SK-N-SH (cell line): ENCODE results near the gene PLSCR1. TPM values are rescaled to one million over a fixed set of nuclear protein-coding genes. Genes with fewer than 3 reads are reported as not detected.
A peak's percentile ranks its signal among the peaks of the same experiment; 100 is the strongest.

Experiments
- CTCF ChIA-PET: fragments of 300-600, 350-600 bp; formaldehyde crosslinking; extraction: SDS; loops from one replicate; lab custom pipeline; 2021; lab: Yijun Ruan, JAX
- POLR2A ChIA-PET: fragments of 350-600 bp; sonication (Branson Sonifier 250); formaldehyde crosslinking; extraction: SDS; loops from one replicate; lab custom pipeline; 2020; ENCODE audit warnings: antibody characterized with exemption, inconsistent platforms; lab: Yijun Ruan, JAX
- DNase-seq: peaks from one replicate; pipeline ENCODE4 v3.0.0; 2012
- H2AFZ ChIP-seq: fragments of 200-600 bp; sonication (generic); 2 replicates; pipeline ENCODE4 v1.8.1; 2016; ENCODE audit warnings: antibody characterized with exemption, mild to moderate bottlenecking, low read depth
- H3F3A ChIP-seq: fragments of 200-600 bp; sonication (generic); replicated peaks from 2 replicates; pipeline ENCODE3; 2016; ENCODE audit warnings: antibody characterized with exemption, mild to moderate bottlenecking; ENCODE audit not compliant: insufficient read depth
- H3K27ac ChIP-seq, 2 experiments: fragments of 200-500 bp in 1 of 2; fragments of 200-600 bp in 1 of 2; sonication (Bioruptor generic) in 1 of 2; sonication (generic), shearing (Covaris generic) in 1 of 2; 2 replicates each; pipeline versions ENCODE4 v1.5.1 to v1.6.1; 2014 to 2016; ENCODE audit warnings: low read depth in 2 of 2, inconsistent platforms in 1 of 2, low read length in 1 of 2, mild to moderate bottlenecking in 1 of 2, mixed read lengths in 1 of 2
- H3K27me3 ChIP-seq: fragments of 200-600 bp; sonication (generic), shearing (Covaris generic); 2 replicates; pipeline ENCODE4 v1.6.1; 2016; ENCODE audit warnings: mixed run types; ENCODE audit not compliant: insufficient read depth
- H3K36me3 ChIP-seq, 2 experiments: fragments of 200-500 bp in 1 of 2; fragments of 200-600 bp in 1 of 2; sonication (Bioruptor generic) in 1 of 2; sonication (generic) in 1 of 2; replicated peaks in 1 of 2; 2 replicates each; pipeline versions ENCODE3 to v1.5.1; 2014 to 2016; ENCODE audit warnings: low read length in 1 of 2, mild to moderate bottlenecking in 1 of 2; ENCODE audit not compliant: insufficient read depth in 2 of 2, control insufficient read depth in 1 of 2
- H3K4me1 ChIP-seq, 2 experiments: fragments of 200-500 bp in 1 of 2; fragments of 200-600 bp in 1 of 2; sonication (Bioruptor generic) in 1 of 2; sonication (generic), shearing (Covaris generic) in 1 of 2; 2 replicates each; pipeline versions ENCODE4 v1.5.1 to v1.6.1; 2014 to 2016; ENCODE audit warnings: low read depth in 1 of 2, low read length in 1 of 2, mixed run types in 1 of 2; ENCODE audit not compliant: insufficient read depth in 2 of 2, control insufficient read depth in 1 of 2
- H3K4me2 ChIP-seq: fragments of 200-600 bp; sonication (generic), shearing (Covaris generic); 2 replicates; pipeline ENCODE4 v1.6.1; 2017; ENCODE audit warnings: mixed run types
- H3K4me3 ChIP-seq, 2 experiments: fragments of 200-500 bp in 1 of 2; fragments of 200-600 bp in 1 of 2; sonication (Bioruptor generic) in 1 of 2; sonication (generic), shearing (Covaris generic) in 1 of 2; 2 replicates each; pipeline versions ENCODE4 v1.5.1 to v1.8.1; 2014 to 2016; ENCODE audit warnings: low read depth in 2 of 2, inconsistent platforms in 1 of 2, low read length in 1 of 2, mild to moderate bottlenecking in 1 of 2, mixed read lengths in 1 of 2, moderate library complexity in 1 of 2
- H3K79me2 ChIP-seq: fragments of 200-600 bp; sonication (generic); 2 replicates; pipeline ENCODE4 v1.8.1; 2017; ENCODE audit warnings: mild to moderate bottlenecking; ENCODE audit not compliant: insufficient read depth
- H3K9ac ChIP-seq: fragments of 200-600 bp; sonication (generic); 2 replicates; pipeline ENCODE4 v1.6.1; 2017; ENCODE audit warnings: mixed run types
- H3K9me2 ChIP-seq: fragments of 200-600 bp; sonication (generic); 2 replicates; pipeline ENCODE4 v1.6.1; 2017; ENCODE audit warnings: mixed run types
- H3K9me3 ChIP-seq: fragments of 200-600 bp; sonication (generic); 2 replicates; pipeline ENCODE4 v1.6.1; 2017; ENCODE audit warnings: mixed run types, mild to moderate bottlenecking, moderate library complexity
- H4K20me1 ChIP-seq: fragments of 200-600 bp; sonication (generic); 2 replicates; pipeline ENCODE4 v1.6.1; 2017; ENCODE audit warnings: mild to moderate bottlenecking, mixed run types; ENCODE audit not compliant: insufficient read depth
- FOSL2 ChIP-seq: IDR thresholded peaks from 2 replicates; pipeline ENCODE4 v1.4.0; 2012; ENCODE audit warnings: low read depth, mild to moderate bottlenecking, moderate library complexity, borderline replicate concordance
- FOXM1 ChIP-seq: IDR thresholded peaks from 2 replicates; pipeline ENCODE4 v1.4.0; 2012; ENCODE audit warnings: low read depth, mild to moderate bottlenecking
- GATA2 ChIP-seq: sonication (generic); formaldehyde crosslinking; IDR thresholded peaks from 2 replicates; pipeline ENCODE4 v1.5.0; 2020; ENCODE audit warnings: mild to moderate bottlenecking, missing genetic modification reagents
- JUND ChIP-seq: IDR thresholded peaks from 2 replicates; pipeline ENCODE4 v1.4.0; 2012
- MXI1 ChIP-seq: IDR thresholded peaks from 2 replicates; pipeline ENCODE4 v1.6.1; 2012; ENCODE audit warnings: mild to moderate bottlenecking, low read depth, low read length, improper control_type of control experiment
- SMC3 ChIP-seq: IDR thresholded peaks from 2 replicates; pipeline ENCODE4 v1.6.1; 2012; ENCODE audit warnings: low read depth, low read length, improper control_type of control experiment
- USF2 ChIP-seq: fragments of 150-350 bp; IDR thresholded peaks from 2 replicates; pipeline ENCODE4 v1.6.1; 2017; ENCODE audit warnings: antibody characterized with exemption, low read length, low read depth, borderline replicate concordance
- YY1 ChIP-seq: IDR thresholded peaks from 2 replicates; pipeline ENCODE4 v1.4.0; 2012; ENCODE audit warnings: low read depth, mild to moderate bottlenecking
- WGBS: methylation state at CpG from one replicate; pipeline ENCODE4 v1.1.6; 2017; ENCODE audit warnings: low lambda C conversion rate; 5-methylcytosine and 5-hydroxymethylcytosine counted together
- polyA plus RNA-seq, 3 experiments: library from polyadenylated mRNA; depleted of rRNA; stranded (reverse); fragments of >200 nt; gene quantifications; 2 replicates each; pipeline ENCODE4 v1.2.3, GENCODE V29; 2012
- TF ChIP-seq, protein P1 (sequence below): fragments of 150-350 bp; IDR thresholded peaks from 2 replicates; pipeline ENCODE4 v1.6.1; 2016; ENCODE audit warnings: mild to moderate bottlenecking, low read depth, low read length

The PLSCR1 gene
- polyA plus RNA-seq, 1 of the 3 experiments (the other 2 are of a cell fraction) = 10.9 TPM

DNA sequence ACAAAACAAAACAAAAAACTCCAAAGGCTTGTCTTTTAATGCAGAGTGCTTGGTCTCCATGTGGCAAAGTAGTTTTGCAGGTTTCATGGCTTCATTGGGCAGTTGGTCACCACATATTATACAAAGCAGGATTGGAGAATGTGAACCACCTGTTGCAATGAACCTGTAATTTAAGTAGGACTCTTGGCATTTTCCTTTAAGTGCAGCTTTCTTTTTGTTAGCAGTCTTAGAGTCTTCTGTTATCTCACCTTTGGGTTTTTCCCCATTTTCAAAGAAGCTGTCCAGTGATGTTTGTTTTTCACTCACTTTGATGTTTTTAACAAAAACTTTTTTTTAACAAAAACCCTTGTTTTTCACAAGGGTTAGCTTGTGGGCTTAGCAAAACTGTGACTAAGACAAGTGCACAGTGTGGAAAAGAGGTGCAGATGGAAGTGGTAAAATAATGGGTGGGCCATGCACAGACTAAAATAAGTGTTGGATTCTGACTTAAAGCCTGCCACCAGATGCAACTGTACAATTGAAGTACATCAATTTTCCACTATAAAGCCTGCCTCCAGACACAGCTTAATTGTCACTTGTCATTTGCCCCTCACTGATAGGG, 2.9 kb upstream of the PLSCR1 start:
- no peak for TF ChIP-seq USF2
- TF ChIP-seq, all 33 proteins: peak for 0
- Histone ChIP-seq H3K27ac (no peak overlapping the region), H4K20me1 (no peaks in the 10 kb centered on the region), H3K27me3 (no peaks in the 10 kb centered on the region), H3K79me2 (no peaks in the 10 kb centered on the region), H3K9me3 (no peaks in the 10 kb centered on the region), H3K9me2 (no peaks in the 10 kb centered on the region), H3K4me1 (peaks cover 2 to 7% of the 10 kb centered on the region in 2 experiments; a peak in 1 of 4 replicates), H3K36me3 (no peaks in the 10 kb centered on the region), H3K4me3 (no peak overlapping the region), H3F3A (peaks cover 6% of the 10 kb centered on the region), H2AFZ (no peak overlapping the region), H3K4me2 (no peak overlapping the region), H3K9ac (no peak overlapping the region)
- DNase-seq = no peak
- ChIA-PET POLR2A (no interaction called here), CTCF (interaction anchor here (0.8 kb wide), 1 partner anchor 17 kb away, joined by 3 read pairs; no protein-coding TSS in a partner anchor)

GRCh38 chr3:146546366-146546965, 2.1 kb upstream of the PLSCR1 start:
- H3K27me3 ChIP-seq = no peaks in the 10 kb centered on the region
- TF ChIP-seq GATA2 (no peak), SMC3 (no peak), FOSL2 (no peak)
- TF ChIP-seq, protein P1, sequence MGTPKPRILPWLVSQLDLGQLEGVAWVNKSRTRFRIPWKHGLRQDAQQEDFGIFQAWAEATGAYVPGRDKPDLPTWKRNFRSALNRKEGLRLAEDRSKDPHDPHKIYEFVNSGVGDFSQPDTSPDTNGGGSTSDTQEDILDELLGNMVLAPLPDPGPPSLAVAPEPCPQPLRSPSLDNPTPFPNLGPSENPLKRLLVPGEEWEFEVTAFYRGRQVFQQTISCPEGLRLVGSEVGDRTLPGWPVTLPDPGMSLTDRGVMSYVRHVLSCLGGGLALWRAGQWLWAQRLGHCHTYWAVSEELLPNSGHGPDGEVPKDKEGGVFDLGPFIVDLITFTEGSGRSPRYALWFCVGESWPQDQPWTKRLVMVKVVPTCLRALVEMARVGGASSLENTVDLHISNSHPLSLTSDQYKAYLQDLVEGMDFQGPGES = no peak
- CTCF ChIA-PET = no interaction called here
- H3K4me1 ChIP-seq = peaks cover 2 to 6% of the 10 kb centered on the region in 2 experiments; a peak in 1 of 4 replicates
- H3K79me2 ChIP-seq = no peaks in the 10 kb centered on the region
- POLR2A ChIA-PET = no interaction called here
- H3K4me2 ChIP-seq = no peak overlapping the region
- no peak overlapping the region for H3K9ac ChIP-seq
- H2AFZ ChIP-seq = no peak overlapping the region
- WGBS = 5% methylated on average over 1 of the region's 1 CpG
- H3K36me3 ChIP-seq = no peaks in the 10 kb centered on the region
- no peaks in the 10 kb centered on the region for H3K9me3 ChIP-seq
- no peak overlapping the region for H3K27ac ChIP-seq
- H4K20me1 ChIP-seq = no peaks in the 10 kb centered on the region
- no peak overlapping the region for H3K4me3 ChIP-seq
- DNase-seq = no peak
- no peaks in the 10 kb centered on the region for H3K9me2 ChIP-seq
- H3F3A ChIP-seq = peaks cover 6% of the 10 kb centered on the region

DNA sequence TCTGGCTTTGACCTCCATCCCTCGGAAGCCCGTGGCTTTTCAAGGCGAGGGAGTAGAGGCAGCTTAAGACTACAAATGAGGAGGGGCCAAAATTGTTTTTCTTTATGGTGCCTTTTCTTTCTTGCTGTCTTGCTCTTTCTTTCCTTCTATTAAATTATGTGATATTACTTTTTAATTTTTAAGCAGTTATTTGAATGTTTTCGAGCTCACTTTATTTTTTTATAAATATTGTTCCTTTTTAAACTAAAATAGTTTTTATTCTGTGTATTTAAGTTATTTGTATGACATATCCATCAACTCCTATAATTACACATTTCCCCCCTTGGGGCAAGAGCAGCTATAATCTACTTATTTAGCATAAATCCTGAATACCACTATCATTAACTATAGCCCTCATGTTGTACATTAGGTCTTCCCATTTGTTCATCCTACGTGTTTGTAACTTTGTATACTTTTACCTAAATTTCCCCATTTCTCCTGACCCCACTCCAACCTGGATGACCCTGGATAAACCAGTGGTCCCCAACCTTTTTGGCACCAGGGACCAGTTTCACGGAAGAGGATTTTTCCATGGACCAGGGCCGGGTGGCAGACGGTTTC, 622 bp upstream of the PLSCR1 start:
- peaks cover 2 to 3% of the 10 kb centered on the region in 2 experiments; a peak in 1 of 4 replicates for H3K4me1 ChIP-seq
- H3K4me2 ChIP-seq = peak overlapping the region; percentile 91
- H4K20me1 ChIP-seq = no peaks in the 10 kb centered on the region
- no peaks in the 10 kb centered on the region for H3K9me3 ChIP-seq
- DNase-seq = no peak
- H3K79me2 ChIP-seq = no peaks in the 10 kb centered on the region
- peak overlapping the region; percentile 75 to 93 for H3K4me3 ChIP-seq
- POLR2A ChIA-PET = no interaction called here
- CTCF ChIA-PET = interaction anchor here (0.6 kb wide), 1 partner anchor 355 kb away, joined by 3 read pairs; no protein-coding TSS in a partner anchor
- H3K9me2 ChIP-seq = no peaks in the 10 kb centered on the region
- peak overlapping the region; percentile 28 to 61; a peak in 3 of 4 replicates for H3K27ac ChIP-seq
- TF ChIP-seq FOXM1 = no peak
- no peak for TF ChIP-seq MXI1
- TF ChIP-seq YY1 = no peak
- peak; percentile 7; the same call in 1 of the 2 replicates for TF ChIP-seq JUND
- H2AFZ ChIP-seq = peak overlapping the region; percentile 99
- no peaks in the 10 kb centered on the region for H3K36me3 ChIP-seq
- WGBS = 31% methylated on average over 8 of the region's 8 CpGs
- peak overlapping the region; percentile 83 for H3K9ac ChIP-seq
- no peaks in the 10 kb centered on the region for H3K27me3 ChIP-seq
- H3F3A ChIP-seq = peaks cover 6% of the 10 kb centered on the region
